A673 (cell line): ENCODE results near the gene MAST3.

Experiments used
- CTCF ChIP-seq: fragments of 300-800, 200-600 bp; sonication (generic); conservative IDR thresholded peaks from 2 replicates; pipeline ENCODE4 v1.5.1; 2017; ENCODE audit warnings: low read depth, mild to moderate bottlenecking, antibody characterized with exemption, low read length, moderate library complexity, mixed read lengths
- EZH2 ChIP-seq: fragments of 200-600 bp; sonication (generic); IDR thresholded peaks from 2 replicates; pipeline ENCODE4 v1.6.1; 2017; ENCODE audit warnings: borderline replicate concordance, low read depth, mild to moderate bottlenecking, mixed read lengths, antibody characterized with exemption, low read length; ENCODE audit not compliant: poor library complexity, severe bottlenecking

- TF ChIP-seq EZH2: no peak
- no peak for TF ChIP-seq CTCF
These were observed 11.8 kb downstream of the MAST3 start for GRCh38 chr19:18109341-18109732.
